Islet precursor cell (in vitro differentiated cells): ENCODE measurements around the gene ATP9B.
"Not testable (repeated sequence)": the region's sequence is repeated elsewhere in the genome, so short reads cannot be mapped to it uniquely, and the experiment has no call there.

ENCODE experiments used
- DNase-seq: peaks from one replicate; pipeline ENCODE4 v3.0.0-alpha.2; 2018

ATP9B gene

GRCh38 chr18:79246309-79247108 is 177.3 kb downstream of the ATP9B start:
- peak; percentile 94 for DNase-seq

GRCh38 chr18:79248495-79249060 is 179.4 kb downstream of the ATP9B start:
- DNase-seq: no peak

- no peak for DNase-seq
These were observed 181.2 kb downstream of the ATP9B start for GRCh38 chr18:79250301-79250981.

GRCh38 chr18:79251021-79251420 is 181.8 kb downstream of the ATP9B start:
- no peak for DNase-seq

GRCh38 chr18:79252904-79253633 is 183.9 kb downstream of the ATP9B start:
- no peak for DNase-seq

- no peak for DNase-seq
These were observed 188.3 kb downstream of the ATP9B start for GRCh38 chr18:79257480-79257879.

- DNase-seq: no peak
These were observed 189.3 kb downstream of the ATP9B start for GRCh38 chr18:79258447-79258846.

- no peak for DNase-seq
These were observed 190.0 kb downstream of the ATP9B start for GRCh38 chr18:79259218-79259617.

- DNase-seq: no peak
These were observed 190.8 kb downstream of the ATP9B start for GRCh38 chr18:79260023-79260422.

GRCh38 chr18:79260510-79260909 is 191.3 kb downstream of the ATP9B start:
- DNase-seq: no peak

GRCh38 chr18:79265068-79265467 is 195.9 kb downstream of the ATP9B start:
- DNase-seq: not testable (repeated sequence)

GRCh38 chr18:79271812-79272211 is 202.6 kb downstream of the ATP9B start:
- not testable (repeated sequence) for DNase-seq

GRCh38 chr18:79272916-79273315 is 203.7 kb downstream of the ATP9B start:
- DNase-seq: no peak

- no peak for DNase-seq
These were observed 205.6 kb downstream of the ATP9B start for GRCh38 chr18:79274823-79275222.

GRCh38 chr18:79275461-79275860 is 206.3 kb downstream of the ATP9B start:
- no peak for DNase-seq

GRCh38 chr18:79275992-79276391 is 206.8 kb downstream of the ATP9B start:
- no peak for DNase-seq

- no peak for DNase-seq
These were observed 209.7 kb downstream of the ATP9B start for GRCh38 chr18:79278896-79279295.

- DNase-seq: no peak
These were observed 214.1 kb downstream of the ATP9B start for GRCh38 chr18:79283131-79283810.

GRCh38 chr18:79283929-79284328 is 214.7 kb downstream of the ATP9B start:
- no peak for DNase-seq

- DNase-seq: not testable (repeated sequence)
These were observed 216.0 kb downstream of the ATP9B start for GRCh38 chr18:79285191-79285590.

- DNase-seq: not testable (repeated sequence)
These were observed 221.2 kb downstream of the ATP9B start for GRCh38 chr18:79290409-79290808.

- DNase-seq: no peak
These were observed 221.7 kb downstream of the ATP9B start for GRCh38 chr18:79290876-79291275.

GRCh38 chr18:79294235-79294634 is 225.0 kb downstream of the ATP9B start:
- no peak for DNase-seq
